Measurements from ENCODE around the gene ZBTB43.
"Not testable (repeated sequence)": the region's sequence is repeated elsewhere in the genome, so short reads cannot be mapped to it uniquely, and the experiment has no call there.

- not testable (repeated sequence) for TF ChIP-seq CTCF (IDR thresholded peaks at IDR 0.05; ENCODE audit: insufficient read depth, low read length, poor library complexity, severe bottlenecking); EZH2phosphoT487 (conservative IDR thresholded peaks at IDR 0.05; ENCODE audit: low read length)
These were observed 19.2 kb downstream of the ZBTB43 start for GRCh38 chr9:126824052-126824451.
